NB4 (cell line): ENCODE measurements around the gene IREB2.

Source experiments
- DNase-seq: peaks from one replicate; pipeline ENCODE4 v3.0.0; 2010; ENCODE audit warnings: low read depth
- H3K4me3 ChIP-seq: one replicate; pipeline ENCODE4 v1.5.1; 2011; ENCODE audit warnings: mild to moderate bottlenecking, low read depth, low read length, moderate library complexity
- MAX ChIP-seq: IDR thresholded peaks from 2 replicates; pipeline ENCODE4 v1.6.1; 2011; ENCODE audit warnings: low read depth, low read length
- MYC ChIP-seq: IDR thresholded peaks from 2 replicates; pipeline ENCODE4 v1.6.1; 2011; ENCODE audit warnings: low read depth, low read length
- POLR2A ChIP-seq: IDR thresholded peaks from 2 replicates; pipeline ENCODE4 v1.6.1; 2011; ENCODE audit warnings: mild to moderate bottlenecking; ENCODE audit not compliant: insufficient read length; ENCODE audit errors: extremely low read depth
- TF ChIP-seq, protein P1 (sequence below): IDR thresholded peaks from one replicate; pipeline ENCODE4 v1.5.1; 2012; ENCODE audit warnings: low read depth, low read length

IREB2 gene

DNA sequence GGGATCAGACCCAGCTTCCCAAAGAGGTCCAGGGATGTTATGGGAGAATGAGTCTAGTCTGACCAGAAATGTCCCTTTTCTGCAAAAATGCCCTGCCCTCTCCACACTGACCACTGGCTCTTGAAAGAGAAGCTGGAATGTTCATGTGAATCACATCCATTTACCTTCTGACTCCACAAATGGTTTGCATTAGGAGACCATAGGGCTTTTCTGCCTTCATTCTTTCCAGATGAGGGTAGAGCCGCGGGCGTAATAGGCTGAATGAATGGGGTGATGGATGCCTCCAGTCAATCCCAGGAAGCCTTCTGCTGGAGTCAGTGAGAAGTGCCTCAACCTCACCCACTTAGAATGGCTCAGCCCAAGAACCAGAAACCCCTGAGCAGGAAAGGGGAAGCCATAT lies 47.2 kb upstream of the IREB2 start:
- TF ChIP-seq MYC (no peak), POLR2A (no peak), MAX (no peak)
- TF ChIP-seq, protein P1, sequence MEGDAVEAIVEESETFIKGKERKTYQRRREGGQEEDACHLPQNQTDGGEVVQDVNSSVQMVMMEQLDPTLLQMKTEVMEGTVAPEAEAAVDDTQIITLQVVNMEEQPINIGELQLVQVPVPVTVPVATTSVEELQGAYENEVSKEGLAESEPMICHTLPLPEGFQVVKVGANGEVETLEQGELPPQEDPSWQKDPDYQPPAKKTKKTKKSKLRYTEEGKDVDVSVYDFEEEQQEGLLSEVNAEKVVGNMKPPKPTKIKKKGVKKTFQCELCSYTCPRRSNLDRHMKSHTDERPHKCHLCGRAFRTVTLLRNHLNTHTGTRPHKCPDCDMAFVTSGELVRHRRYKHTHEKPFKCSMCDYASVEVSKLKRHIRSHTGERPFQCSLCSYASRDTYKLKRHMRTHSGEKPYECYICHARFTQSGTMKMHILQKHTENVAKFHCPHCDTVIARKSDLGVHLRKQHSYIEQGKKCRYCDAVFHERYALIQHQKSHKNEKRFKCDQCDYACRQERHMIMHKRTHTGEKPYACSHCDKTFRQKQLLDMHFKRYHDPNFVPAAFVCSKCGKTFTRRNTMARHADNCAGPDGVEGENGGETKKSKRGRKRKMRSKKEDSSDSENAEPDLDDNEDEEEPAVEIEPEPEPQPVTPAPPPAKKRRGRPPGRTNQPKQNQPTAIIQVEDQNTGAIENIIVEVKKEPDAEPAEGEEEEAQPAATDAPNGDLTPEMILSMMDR, result no peak
- DNase-seq, result no peak
- no peak overlapping the region for H3K4me3 ChIP-seq

- no peak overlapping the region for H3K4me3 ChIP-seq
Measured at GRCh38 chr15:78391781-78392180, 46.2 kb upstream of the IREB2 start.

GRCh38 chr15:78392430-78392829 lies 45.6 kb upstream of the IREB2 start:
- no peak for DNase-seq
- no peak for TF ChIP-seq MYC
- TF ChIP-seq POLR2A, result no peak
- TF ChIP-seq, protein P1, result no peak
- TF ChIP-seq MAX, result no peak
- no peak overlapping the region for H3K4me3 ChIP-seq

More at GRCh38 chr15:78391781-78392180, 46.2 kb upstream of the IREB2 start:
- TF ChIP-seq MAX (no peak), MYC (no peak), POLR2A (no peak)
- TF ChIP-seq, protein P1, result no peak
- no peak for DNase-seq

GRCh38 chr15:78393137-78393536 lies 44.9 kb upstream of the IREB2 start:
- no peak overlapping the region for H3K4me3 ChIP-seq
- no peak for TF ChIP-seq POLR2A
- no peak for TF ChIP-seq MYC
- TF ChIP-seq, protein P1, result no peak

DNA sequence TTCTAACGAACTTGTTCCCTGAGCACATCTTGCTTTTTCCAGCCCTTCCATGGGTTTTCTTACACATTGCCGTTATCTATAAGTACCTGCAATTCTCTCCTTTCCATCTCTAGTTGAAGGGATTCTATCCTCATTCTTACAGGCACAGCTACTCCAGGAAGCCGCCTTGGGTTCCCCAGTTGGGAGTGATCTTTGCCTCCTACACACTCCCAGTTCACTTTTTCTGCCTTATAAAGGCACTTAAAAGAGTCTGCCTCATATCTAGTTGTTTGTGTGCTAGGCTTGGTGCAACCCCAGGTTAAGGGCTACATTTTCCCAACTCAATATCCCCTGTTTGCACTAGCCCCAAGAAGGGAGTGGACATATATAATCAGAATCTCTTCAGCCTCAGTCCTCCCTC lies 44.0 kb upstream of the IREB2 start:
- no peak overlapping the region for H3K4me3 ChIP-seq
- TF ChIP-seq MAX, result no peak
- TF ChIP-seq POLR2A, result no peak
- no peak for TF ChIP-seq MYC
- TF ChIP-seq, protein P1, result no peak
- DNase-seq, result no peak

More at GRCh38 chr15:78393137-78393536, 44.9 kb upstream of the IREB2 start:
- DNase-seq, result no peak
